ENCODE measurements around the gene HECTD2. TPM values are rescaled to one million over a fixed set of nuclear protein-coding genes. Genes with fewer than 3 reads are reported as not detected.
A peak's percentile ranks its signal among the peaks of the same experiment; 100 is the strongest.

HECTD2 gene
- polyA plus RNA-seq, 1 experiment: 13.0 TPM

DNA sequence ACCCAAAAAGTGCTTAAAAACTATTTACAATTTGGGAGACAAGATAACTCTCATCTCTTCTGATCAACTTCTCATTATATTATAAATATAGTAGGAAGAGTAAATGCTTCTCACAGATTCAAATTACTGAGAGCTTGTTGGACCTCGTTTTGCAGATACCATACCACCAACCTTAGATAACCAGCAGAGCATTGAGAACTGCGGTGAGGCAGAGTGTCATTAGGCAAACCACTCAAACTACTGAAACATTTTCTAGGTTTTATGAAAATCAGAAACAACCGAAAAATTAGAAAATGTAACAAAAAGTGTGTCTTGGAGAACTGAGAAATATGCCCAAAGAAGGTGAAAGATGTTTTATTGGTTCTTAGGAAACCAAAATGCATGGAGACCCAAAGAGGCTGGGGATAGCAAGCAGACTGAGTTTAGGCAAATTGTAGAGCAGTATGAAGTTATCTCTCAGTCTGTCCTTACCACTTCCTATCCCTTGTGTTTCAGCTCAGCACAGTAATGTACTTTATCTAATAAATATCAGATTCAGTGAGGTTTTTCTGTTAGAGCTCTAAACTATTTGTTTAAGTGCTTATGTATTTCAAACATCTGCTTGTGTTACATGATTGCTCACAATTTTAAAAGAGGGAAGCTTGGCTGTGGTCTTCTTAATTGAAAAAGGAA lies 77.9 kb downstream of the HECTD2 start:
- Histone ChIP-seq H3K27ac (ENCODE audit: low read depth, low read length) (no peak overlapping the region), H3K9me3 (ENCODE audit: control insufficient read depth, insufficient read depth, low read length) (no peaks in the 10 kb centered on the region), H3K27me3 (ENCODE audit: control insufficient read depth, insufficient read depth, low read length) (no peaks in the 10 kb centered on the region), H3K4me3 (ENCODE audit: low read depth, low read length) (no peak overlapping the region)
- ChIA-PET POLR2A (no interaction called here), CTCF (interaction anchor here (1.0 to 3.3 kb wide), 4 partner anchors 12 to 425 kb away, joined by 3 to 14 read pairs (median 4); no protein-coding TSS in a partner anchor)
- TF ChIP-seq, protein P1, sequence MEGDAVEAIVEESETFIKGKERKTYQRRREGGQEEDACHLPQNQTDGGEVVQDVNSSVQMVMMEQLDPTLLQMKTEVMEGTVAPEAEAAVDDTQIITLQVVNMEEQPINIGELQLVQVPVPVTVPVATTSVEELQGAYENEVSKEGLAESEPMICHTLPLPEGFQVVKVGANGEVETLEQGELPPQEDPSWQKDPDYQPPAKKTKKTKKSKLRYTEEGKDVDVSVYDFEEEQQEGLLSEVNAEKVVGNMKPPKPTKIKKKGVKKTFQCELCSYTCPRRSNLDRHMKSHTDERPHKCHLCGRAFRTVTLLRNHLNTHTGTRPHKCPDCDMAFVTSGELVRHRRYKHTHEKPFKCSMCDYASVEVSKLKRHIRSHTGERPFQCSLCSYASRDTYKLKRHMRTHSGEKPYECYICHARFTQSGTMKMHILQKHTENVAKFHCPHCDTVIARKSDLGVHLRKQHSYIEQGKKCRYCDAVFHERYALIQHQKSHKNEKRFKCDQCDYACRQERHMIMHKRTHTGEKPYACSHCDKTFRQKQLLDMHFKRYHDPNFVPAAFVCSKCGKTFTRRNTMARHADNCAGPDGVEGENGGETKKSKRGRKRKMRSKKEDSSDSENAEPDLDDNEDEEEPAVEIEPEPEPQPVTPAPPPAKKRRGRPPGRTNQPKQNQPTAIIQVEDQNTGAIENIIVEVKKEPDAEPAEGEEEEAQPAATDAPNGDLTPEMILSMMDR (IDR thresholded peaks at IDR 0.05; ENCODE audit: low read depth, low read length): no peak
- no peak for DNase-seq (ENCODE audit: low read depth, low spot score)

DNA sequence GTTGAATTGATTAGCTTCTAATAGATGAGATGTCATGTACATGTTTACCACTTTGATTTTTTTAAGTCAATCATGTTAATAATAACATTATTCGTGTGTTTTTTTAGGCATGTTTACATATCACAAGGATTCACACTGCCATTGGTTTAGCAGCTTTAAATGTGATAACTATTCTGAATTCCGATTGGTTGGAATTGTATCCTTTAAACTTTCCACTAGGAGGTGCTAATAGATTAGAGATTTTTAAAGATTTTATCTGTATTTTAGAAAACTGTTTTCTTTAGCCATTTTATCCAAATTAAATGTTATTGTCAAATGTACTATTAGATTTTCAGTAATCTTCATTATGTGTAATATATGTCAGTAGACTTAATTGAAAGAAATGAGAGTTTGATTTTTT lies 83.2 kb downstream of the HECTD2 start:
- Histone ChIP-seq H3K9me3 (ENCODE audit: control insufficient read depth, insufficient read depth, low read length) (no peaks in the 10 kb centered on the region), H3K4me3 (ENCODE audit: low read depth, low read length) (no peak overlapping the region), H3K27me3 (ENCODE audit: control insufficient read depth, insufficient read depth, low read length) (no peaks in the 10 kb centered on the region), H3K27ac (ENCODE audit: low read depth, low read length) (no peak overlapping the region)
- TF ChIP-seq, protein P1 (IDR thresholded peaks at IDR 0.05; ENCODE audit: low read depth, low read length): peak; percentile 38
- POLR2A ChIA-PET: interaction anchor here (1.0 kb wide), 1 partner anchor 140 kb away, joined by 4 read pairs; the partner anchor contains the start of gene PPP1R3C
- CTCF ChIA-PET: interaction anchor here (0.7 to 6.6 kb wide), 13 partner anchors 19 to 420 kb away, joined by 3 to 105 read pairs (median 4); partner anchors contain the start of gene PPP1R3C
- no peak for DNase-seq (ENCODE audit: low read depth, low spot score)

DNA sequence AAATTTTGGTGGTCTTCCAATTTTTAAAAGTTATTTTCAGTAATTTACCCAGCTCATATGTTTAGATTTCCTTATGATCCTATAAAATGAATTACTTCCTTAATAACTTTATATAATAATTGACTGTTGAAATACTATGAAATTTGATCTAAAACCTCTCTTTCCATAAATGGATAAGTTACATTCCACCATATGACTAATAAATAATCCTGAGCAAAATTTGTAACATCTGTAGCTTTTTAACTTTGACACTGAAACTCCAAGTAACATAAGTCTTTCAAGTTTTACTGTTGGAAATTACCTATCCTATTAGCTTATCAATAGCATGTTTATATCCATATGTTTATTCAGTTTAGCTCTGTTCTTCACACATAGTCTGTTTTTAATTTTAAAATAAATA lies 85.3 kb downstream of the HECTD2 start:
- ChIA-PET CTCF (interaction anchor here (0.9 to 6.6 kb wide), 4 partner anchors 56 to 197 kb away, joined by 3 to 105 read pairs (median 17); partner anchors contain the start of gene PPP1R3C), POLR2A (interaction anchor here (1.3 kb wide), 1 partner anchor 137 kb away, joined by 6 read pairs; the partner anchor contains the start of gene PPP1R3C)
- DNase-seq (ENCODE audit: low read depth, low spot score): no peak
- H3K27me3 ChIP-seq (ENCODE audit: control insufficient read depth, insufficient read depth, low read length): no peaks in the 10 kb centered on the region
- no peak overlapping the region for H3K4me3 ChIP-seq (ENCODE audit: low read depth, low read length)
- H3K9me3 ChIP-seq (ENCODE audit: control insufficient read depth, insufficient read depth, low read length): no peaks in the 10 kb centered on the region
- no peak overlapping the region for H3K27ac ChIP-seq (ENCODE audit: low read depth, low read length)
- TF ChIP-seq, protein P1 (IDR thresholded peaks at IDR 0.05; ENCODE audit: low read depth, low read length): no peak

DNA sequence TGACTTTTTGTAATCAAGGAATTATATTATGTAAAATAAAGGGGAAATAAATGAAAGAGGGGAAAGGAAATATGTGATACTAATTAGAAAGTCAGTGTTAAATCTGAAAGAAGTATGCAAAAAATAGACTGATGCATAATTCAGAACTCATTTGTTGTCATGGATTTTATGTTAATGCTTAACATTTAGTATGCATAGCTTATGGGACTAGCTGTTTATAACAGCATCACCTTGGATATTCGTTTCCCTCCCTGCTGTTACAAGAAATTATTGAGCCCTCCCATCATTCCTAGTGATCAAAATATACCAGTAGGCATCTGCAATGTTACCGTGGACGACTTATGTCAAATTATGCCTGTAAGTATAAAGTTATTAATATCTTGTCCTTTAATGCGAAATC lies 85.9 kb downstream of the HECTD2 start:
- H3K4me3 ChIP-seq (ENCODE audit: low read depth, low read length): no peak overlapping the region
- H3K27me3 ChIP-seq (ENCODE audit: control insufficient read depth, insufficient read depth, low read length): no peaks in the 10 kb centered on the region
- ChIA-PET POLR2A (interaction anchor here (0.7 to 1.3 kb wide), 2 partner anchors 125 to 137 kb away, joined by 3 to 6 read pairs; partner anchors contain the start of gene PPP1R3C), CTCF (interaction anchor here (1.8 to 6.6 kb wide), 3 partner anchors 55 to 198 kb away, joined by 10 to 105 read pairs (median 24); partner anchors contain the start of gene PPP1R3C)
- H3K9me3 ChIP-seq (ENCODE audit: control insufficient read depth, insufficient read depth, low read length): no peaks in the 10 kb centered on the region
- H3K27ac ChIP-seq (ENCODE audit: low read depth, low read length): no peak overlapping the region
- TF ChIP-seq, protein P1 (IDR thresholded peaks at IDR 0.05; ENCODE audit: low read depth, low read length): no peak
- DNase-seq (ENCODE audit: low read depth, low spot score): no peak

All from AG04450 (cell line).